Smooth muscle cell (in vitro differentiated cells): ENCODE results near the gene GCNT4. TPM values are rescaled to one million over a fixed set of nuclear protein-coding genes. Genes with fewer than 3 reads are reported as not detected.

Experiments used
- DNase-seq: peaks from one replicate; lab custom pipeline; 2025; ENCODE audit not compliant: unreplicated experiment; lab: John Stamatoyannopoulos, UW
- H2AFZ ChIP-seq: fragments of 200-600 bp; sonication (generic); 2 replicates; pipeline ENCODE4 v1.6.0; 2016; ENCODE audit warnings: antibody characterized with exemption, low read depth, mild to moderate bottlenecking
- H3F3A ChIP-seq: fragments of 200-600 bp; sonication (generic); 2 replicates; pipeline ENCODE4 v1.6.0; 2017; ENCODE audit warnings: antibody characterized with exemption, low read depth
- H3K27ac ChIP-seq: fragments of 200-600 bp; sonication (generic); 2 replicates; pipeline ENCODE4 v1.5.1; 2016; ENCODE audit warnings: low read depth, mild to moderate bottlenecking
- H3K27me3 ChIP-seq: fragments of 200-600 bp; sonication (generic); 2 replicates; pipeline ENCODE4 v1.6.1; 2016; ENCODE audit warnings: low read depth, mild to moderate bottlenecking
- H3K36me3 ChIP-seq: fragments of 200-600 bp; sonication (generic); 2 replicates; pipeline ENCODE4 v1.5.1; 2016; ENCODE audit warnings: low read depth
- H3K4me1 ChIP-seq: fragments of 200-600 bp; sonication (generic); 2 replicates; pipeline ENCODE4 v1.5.1; 2016; ENCODE audit warnings: low read depth
- H3K4me2 ChIP-seq: fragments of 200-600 bp; sonication (generic); 2 replicates; pipeline ENCODE4 v1.6.0; 2016; ENCODE audit warnings: mild to moderate bottlenecking
- H3K4me3 ChIP-seq: fragments of 200-600 bp; sonication (generic); 2 replicates; pipeline ENCODE4 v1.5.1; 2016; ENCODE audit warnings: mild to moderate bottlenecking
- H3K79me2 ChIP-seq: fragments of 200-600 bp; sonication (generic); 2 replicates; pipeline ENCODE4 v1.6.0; 2016; ENCODE audit warnings: low read depth, mild to moderate bottlenecking
- H3K9ac ChIP-seq: fragments of 200-600 bp; sonication (generic); 2 replicates; pipeline ENCODE4 v1.6.0; 2016; ENCODE audit warnings: low read depth
- H3K9me3 ChIP-seq: fragments of 200-600 bp; sonication (generic); replicated peaks from 2 replicates; pipeline ENCODE4 v1.5.1; 2016; ENCODE audit warnings: low read depth
- H4K20me1 ChIP-seq: fragments of 200-600 bp; sonication (generic); 2 replicates; pipeline ENCODE4 v1.6.0; 2016; ENCODE audit warnings: low read depth
- CTCF ChIP-seq: fragments of 200-600 bp; sonication (generic); IDR thresholded peaks from 2 replicates; pipeline ENCODE4 v1.5.1; 2017; ENCODE audit warnings: borderline replicate concordance, mild to moderate bottlenecking, antibody characterized with exemption; ENCODE audit not compliant: insufficient read depth, poor library complexity, severe bottlenecking
- WGBS: methylation state at CpG from one replicate; pipeline ENCODE4 v1.1.7; 2016; ENCODE audit warnings: low lambda C conversion rate; 5-methylcytosine and 5-hydroxymethylcytosine counted together
- polyA plus RNA-seq: library from polyadenylated mRNA; unstranded; fragments of >200 nt; fragmentation: Nextera tagmentation; extraction: Ambion mirVana; gene quantifications from 2 replicates; pipeline ENCODE4 v1.2.1, GENCODE V29; 2016
- total RNA-seq: library from RNA; depleted of rRNA; stranded (reverse); fragments of >200 nt; gene quantifications from 2 replicates; pipeline ENCODE4 v1.2.3, GENCODE V29; 2014

GCNT4 gene
- total and polyA plus RNA-seq, 2 experiments from 2014 or later = 0.54 to 15.6 TPM

- no peaks in the 10 kb centered on the region for H3K36me3 ChIP-seq
- DNase-seq = no peak
- no peaks in the 10 kb centered on the region for H3K27me3 ChIP-seq
- no peak overlapping the region for H3K27ac ChIP-seq
- no peak overlapping the region for H3K4me2 ChIP-seq
- WGBS = 95% methylated on average over 10 of the region's 10 CpGs
- no peaks in the 10 kb centered on the region for H4K20me1 ChIP-seq
- H3K79me2 ChIP-seq = no peaks in the 10 kb centered on the region
- no peaks in the 10 kb centered on the region for H3K4me1 ChIP-seq
- H3K4me3 ChIP-seq = no peak overlapping the region
- H3K9me3 ChIP-seq = no peaks in the 10 kb centered on the region
- TF ChIP-seq CTCF = no peak
- no peak overlapping the region for H3K9ac ChIP-seq
- no peak overlapping the region for H2AFZ ChIP-seq
- no peaks in the 10 kb centered on the region for H3F3A ChIP-seq
Measured at GRCh38 chr5:75020016-75020656, 32.2 kb downstream of the GCNT4 start.

GRCh38 chr5:75018805-75019587 lies 33.4 kb downstream of the GCNT4 start:
- Histone ChIP-seq H3K9ac (no peak overlapping the region), H3K4me1 (no peaks in the 10 kb centered on the region), H3K36me3 (no peaks in the 10 kb centered on the region), H3K9me3 (no peaks in the 10 kb centered on the region), H3K79me2 (no peaks in the 10 kb centered on the region), H2AFZ (no peak overlapping the region), H3K27me3 (no peaks in the 10 kb centered on the region), H3K4me2 (no peak overlapping the region), H3F3A (no peaks in the 10 kb centered on the region), H3K4me3 (no peak overlapping the region), H3K27ac (no peak overlapping the region), H4K20me1 (no peaks in the 10 kb centered on the region)
- no peak for DNase-seq
- no peak for TF ChIP-seq CTCF
- 76% methylated on average over 7 of the region's 7 CpGs for WGBS

- H3K9me3 ChIP-seq = no peaks in the 10 kb centered on the region
- no peak for DNase-seq
- no peaks in the 10 kb centered on the region for H4K20me1 ChIP-seq
- H3K4me2 ChIP-seq = no peak overlapping the region
- H3K4me3 ChIP-seq = no peak overlapping the region
- no peaks in the 10 kb centered on the region for H3K27me3 ChIP-seq
- H3F3A ChIP-seq = no peaks in the 10 kb centered on the region
- no peaks in the 10 kb centered on the region for H3K79me2 ChIP-seq
- no peak overlapping the region for H3K27ac ChIP-seq
- no peaks in the 10 kb centered on the region for H3K4me1 ChIP-seq
- TF ChIP-seq CTCF = no peak
- 93% methylated on average over 5 of the region's 5 CpGs for WGBS
- no peaks in the 10 kb centered on the region for H3K36me3 ChIP-seq
- H3K9ac ChIP-seq = no peak overlapping the region
- H2AFZ ChIP-seq = no peak overlapping the region
Measured at GRCh38 chr5:75017971-75018370, 34.4 kb downstream of the GCNT4 start.
